ENCODE data around the gene PLPP4.
A peak's percentile ranks its signal among the peaks of the same experiment; 100 is the strongest.

The PLPP4 gene

GRCh38 chr10:120456626-120457430, at the start of gene PLPP4:
PLPP4 (plus strand) TSS chr10:120457227; CDS start chr10:120457306, 79 bp downstream.
- peak; percentile 48 for DNase-seq (ENCODE audit: low spot score)
- no peak for FAIRE-seq

- FAIRE-seq (no peak), DNase-seq (ENCODE audit: low spot score) (no peak)
Measured at GRCh38 chr10:120409816-120410215, 47.2 kb upstream of the PLPP4 start.

- DNase-seq (ENCODE audit: low spot score) (peak; percentile 74), FAIRE-seq (peak; percentile 82)
Measured at GRCh38 chr10:120414946-120415345, 42.1 kb upstream of the PLPP4 start.

GRCh38 chr10:120415709-120416330, 41.2 kb upstream of the PLPP4 start:
- FAIRE-seq = peak; percentile 100

GRCh38 chr10:120420421-120420820, 36.6 kb upstream of the PLPP4 start:
- DNase-seq (ENCODE audit: low spot score) (peak; percentile 79), FAIRE-seq (peak; percentile 4)

More at GRCh38 chr10:120415709-120416330, 41.2 kb upstream of the PLPP4 start:
- peak; percentile 99 for DNase-seq (ENCODE audit: low spot score)

GRCh38 chr10:120421250-120421649, 35.8 kb upstream of the PLPP4 start:
- no peak for DNase-seq (ENCODE audit: low spot score)
- no peak for FAIRE-seq

GRCh38 chr10:120422457-120422856, 34.6 kb upstream of the PLPP4 start:
- DNase-seq (ENCODE audit: low spot score) = peak; percentile 96
- FAIRE-seq = peak; percentile 94

- FAIRE-seq (peak; percentile 93), DNase-seq (ENCODE audit: low spot score) (peak; percentile 88)
Measured at GRCh38 chr10:120423431-120424197, 33.4 kb upstream of the PLPP4 start.

- DNase-seq (ENCODE audit: low spot score) (peak; percentile 83), FAIRE-seq (no peak)
Measured at GRCh38 chr10:120424198-120424464, 32.9 kb upstream of the PLPP4 start.

GRCh38 chr10:120426306-120426705, 30.7 kb upstream of the PLPP4 start:
- FAIRE-seq (no peak), DNase-seq (ENCODE audit: low spot score) (peak; percentile 61)

- FAIRE-seq = no peak
Measured at GRCh38 chr10:120428754-120429153, 28.3 kb upstream of the PLPP4 start.

GRCh38 chr10:120429395-120429794, 27.6 kb upstream of the PLPP4 start:
- no peak for DNase-seq (ENCODE audit: low spot score)
- FAIRE-seq = no peak

More at GRCh38 chr10:120428754-120429153, 28.3 kb upstream of the PLPP4 start:
- DNase-seq (ENCODE audit: low spot score) = no peak

- FAIRE-seq (no peak), DNase-seq (ENCODE audit: low spot score) (no peak)
Measured at GRCh38 chr10:120431251-120431651, 25.8 kb upstream of the PLPP4 start.

- FAIRE-seq (no peak), DNase-seq (ENCODE audit: low spot score) (no peak)
Measured at GRCh38 chr10:120432209-120432608, 24.8 kb upstream of the PLPP4 start.

GRCh38 chr10:120433141-120433540, 23.9 kb upstream of the PLPP4 start:
- FAIRE-seq (no peak), DNase-seq (ENCODE audit: low spot score) (no peak)

- DNase-seq (ENCODE audit: low spot score) = peak; percentile 59
- FAIRE-seq = no peak
Measured at GRCh38 chr10:120436439-120437112, 20.5 kb upstream of the PLPP4 start.

GRCh38 chr10:120437541-120437940, 19.5 kb upstream of the PLPP4 start:
- DNase-seq (ENCODE audit: low spot score) (no peak), FAIRE-seq (no peak)

- DNase-seq (ENCODE audit: low spot score) (no peak), FAIRE-seq (no peak)
Measured at GRCh38 chr10:120451968-120452367, 5.1 kb upstream of the PLPP4 start.

- DNase-seq (ENCODE audit: low spot score) (no peak), FAIRE-seq (no peak)
Measured at GRCh38 chr10:120453319-120453718, 3.7 kb upstream of the PLPP4 start.

GRCh38 chr10:120453886-120454285, 3.1 kb upstream of the PLPP4 start:
- FAIRE-seq (no peak), DNase-seq (ENCODE audit: low spot score) (peak; percentile 63)

GRCh38 chr10:120455004-120455403, 2.0 kb upstream of the PLPP4 start:
- DNase-seq (ENCODE audit: low spot score) (no peak), FAIRE-seq (no peak)

- no peak for DNase-seq (ENCODE audit: low spot score)
- no peak for FAIRE-seq
Measured at GRCh38 chr10:120455606-120456005, 1.4 kb upstream of the PLPP4 start.

Data from RCC 7860 (cell line).